ENCODE results near the gene XYLT1.
A peak's percentile ranks its signal among the peaks of the same experiment; 100 is the strongest.
"Not testable (repeated sequence)": the region's sequence is repeated elsewhere in the genome, so short reads cannot be mapped to it uniquely, and the experiment has no call there.

The XYLT1 gene, protein sequence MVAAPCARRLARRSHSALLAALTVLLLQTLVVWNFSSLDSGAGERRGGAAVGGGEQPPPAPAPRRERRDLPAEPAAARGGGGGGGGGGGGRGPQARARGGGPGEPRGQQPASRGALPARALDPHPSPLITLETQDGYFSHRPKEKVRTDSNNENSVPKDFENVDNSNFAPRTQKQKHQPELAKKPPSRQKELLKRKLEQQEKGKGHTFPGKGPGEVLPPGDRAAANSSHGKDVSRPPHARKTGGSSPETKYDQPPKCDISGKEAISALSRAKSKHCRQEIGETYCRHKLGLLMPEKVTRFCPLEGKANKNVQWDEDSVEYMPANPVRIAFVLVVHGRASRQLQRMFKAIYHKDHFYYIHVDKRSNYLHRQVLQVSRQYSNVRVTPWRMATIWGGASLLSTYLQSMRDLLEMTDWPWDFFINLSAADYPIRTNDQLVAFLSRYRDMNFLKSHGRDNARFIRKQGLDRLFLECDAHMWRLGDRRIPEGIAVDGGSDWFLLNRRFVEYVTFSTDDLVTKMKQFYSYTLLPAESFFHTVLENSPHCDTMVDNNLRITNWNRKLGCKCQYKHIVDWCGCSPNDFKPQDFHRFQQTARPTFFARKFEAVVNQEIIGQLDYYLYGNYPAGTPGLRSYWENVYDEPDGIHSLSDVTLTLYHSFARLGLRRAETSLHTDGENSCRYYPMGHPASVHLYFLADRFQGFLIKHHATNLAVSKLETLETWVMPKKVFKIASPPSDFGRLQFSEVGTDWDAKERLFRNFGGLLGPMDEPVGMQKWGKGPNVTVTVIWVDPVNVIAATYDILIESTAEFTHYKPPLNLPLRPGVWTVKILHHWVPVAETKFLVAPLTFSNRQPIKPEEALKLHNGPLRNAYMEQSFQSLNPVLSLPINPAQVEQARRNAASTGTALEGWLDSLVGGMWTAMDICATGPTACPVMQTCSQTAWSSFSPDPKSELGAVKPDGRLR

DNA sequence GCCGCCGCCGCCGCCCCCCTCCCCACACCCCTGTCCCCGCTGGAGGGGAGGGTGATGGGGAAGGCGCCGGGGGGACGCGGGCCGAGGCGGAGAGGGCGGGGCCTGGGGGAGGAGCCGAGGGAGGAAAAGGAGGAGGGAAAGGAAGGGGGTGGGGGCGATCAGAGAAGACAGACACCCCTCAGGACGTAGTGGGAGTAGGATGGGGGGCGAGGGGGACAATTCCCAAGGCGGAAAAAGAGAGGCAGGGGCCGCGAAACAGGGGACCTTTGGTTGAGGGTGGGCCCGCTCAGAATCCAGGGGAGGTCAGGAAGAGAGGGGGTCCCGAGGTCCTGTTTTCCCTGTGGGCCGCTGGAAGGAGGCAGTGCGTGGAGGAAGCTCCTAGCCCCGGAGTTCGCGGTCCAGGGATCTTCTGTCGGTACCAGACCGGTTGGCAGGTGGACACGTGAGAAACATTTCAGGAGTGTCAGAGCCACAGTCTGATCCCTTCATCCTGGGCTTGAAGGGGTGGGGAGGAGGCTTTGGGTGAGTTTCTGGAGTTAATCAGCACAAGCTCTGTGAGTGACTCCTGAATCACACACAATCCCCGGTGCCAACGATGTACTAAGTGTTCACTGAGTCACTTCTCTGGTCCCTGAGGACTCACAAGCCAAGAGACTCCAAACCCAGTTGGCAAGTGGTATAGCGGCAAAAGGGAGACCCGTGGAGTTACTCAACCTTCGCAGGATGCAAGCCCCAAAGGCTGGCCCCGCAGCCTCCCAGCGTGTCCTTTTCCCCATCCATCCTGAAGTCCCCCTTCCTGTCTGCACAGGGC, at the start of gene XYLT1:
XYLT1 (minus strand) TSS at position 53 of the 811 bp plus-strand sequence. CDS start 164 bp downstream, outside the sequence.
- peak; percentile 65 for DNase-seq (ENCODE audit: low read depth)

DNA sequence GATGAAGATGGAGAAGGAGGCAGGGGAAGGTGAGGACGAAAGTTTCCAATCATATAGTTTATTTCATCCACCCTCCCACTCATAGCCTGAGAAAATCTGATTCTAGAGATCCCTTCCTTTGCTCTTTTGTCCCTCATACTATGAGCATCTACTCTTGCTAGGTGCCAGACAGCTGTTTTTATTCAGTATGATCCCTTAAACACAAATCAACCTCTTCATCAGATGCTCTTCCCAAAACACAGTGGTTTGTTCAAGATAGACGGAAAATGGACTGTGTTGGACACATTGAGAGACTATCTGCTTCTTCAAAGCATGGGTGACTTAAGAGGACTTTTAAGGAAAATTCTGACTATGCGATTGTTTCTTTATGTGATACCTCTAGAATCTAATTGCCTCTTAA, 49.4 kb upstream of the XYLT1 start:
- no peak for DNase-seq (ENCODE audit: low read depth)

DNA sequence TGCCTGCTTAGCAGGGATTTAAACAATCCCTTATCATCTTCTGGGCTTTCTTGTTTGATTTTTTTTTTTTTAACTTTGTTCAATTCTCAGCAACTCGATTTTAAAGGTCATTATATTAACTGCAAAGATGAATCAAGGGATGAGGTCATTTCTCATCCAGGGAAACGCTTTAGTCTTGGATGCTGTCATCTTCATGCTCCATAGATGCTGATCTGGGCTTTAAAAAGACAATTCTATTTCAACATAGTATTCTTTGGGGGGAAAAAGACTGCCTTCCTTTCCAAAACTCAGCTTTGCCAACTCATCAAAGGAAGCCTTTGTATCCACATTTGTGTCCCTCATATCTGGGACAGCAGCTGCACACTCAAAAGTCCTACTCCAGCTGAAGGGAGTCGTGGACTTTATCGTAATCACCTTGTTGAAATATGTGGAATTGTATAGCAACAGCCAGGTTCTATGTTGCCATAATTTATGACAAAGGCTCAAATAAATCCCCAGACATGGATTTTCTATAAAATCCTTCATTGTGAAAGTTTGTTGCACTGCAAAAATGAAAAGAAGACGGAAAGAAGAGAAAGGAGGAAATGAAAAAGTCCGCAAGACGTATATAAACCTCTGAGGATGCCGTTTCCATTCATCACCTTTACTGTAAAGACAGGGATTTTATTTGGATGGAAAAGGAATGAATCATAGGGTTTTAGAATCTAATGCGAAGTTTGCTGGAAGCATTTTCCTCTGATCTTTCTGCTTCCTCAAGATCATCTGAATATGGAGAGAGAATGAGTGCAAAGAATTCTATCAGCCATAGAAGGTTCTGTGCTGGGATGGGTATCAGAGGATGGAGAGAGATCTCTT, 48.6 kb upstream of the XYLT1 start:
- DNase-seq (ENCODE audit: low read depth) = peak; percentile 16

DNA sequence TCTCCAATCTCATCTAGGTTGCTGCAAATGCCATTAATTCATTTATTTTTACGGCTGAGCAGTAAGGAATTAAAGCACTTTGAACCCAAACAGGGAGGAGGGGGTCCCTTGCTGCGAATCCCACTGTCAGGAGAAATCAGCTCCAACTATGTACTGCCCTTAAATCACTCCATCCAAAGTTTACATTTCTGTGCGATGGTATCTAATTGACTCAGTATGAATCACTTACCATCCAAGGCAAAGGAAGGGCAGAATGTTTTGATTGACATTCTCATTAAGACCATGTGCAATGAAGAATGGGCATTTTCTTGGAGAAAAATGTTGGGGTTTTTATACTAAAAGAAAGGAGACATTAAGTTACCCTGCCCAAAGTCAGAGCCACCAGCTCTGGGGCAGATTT, 47.7 kb upstream of the XYLT1 start:
- peak; percentile 48 for DNase-seq (ENCODE audit: low read depth)

DNA sequence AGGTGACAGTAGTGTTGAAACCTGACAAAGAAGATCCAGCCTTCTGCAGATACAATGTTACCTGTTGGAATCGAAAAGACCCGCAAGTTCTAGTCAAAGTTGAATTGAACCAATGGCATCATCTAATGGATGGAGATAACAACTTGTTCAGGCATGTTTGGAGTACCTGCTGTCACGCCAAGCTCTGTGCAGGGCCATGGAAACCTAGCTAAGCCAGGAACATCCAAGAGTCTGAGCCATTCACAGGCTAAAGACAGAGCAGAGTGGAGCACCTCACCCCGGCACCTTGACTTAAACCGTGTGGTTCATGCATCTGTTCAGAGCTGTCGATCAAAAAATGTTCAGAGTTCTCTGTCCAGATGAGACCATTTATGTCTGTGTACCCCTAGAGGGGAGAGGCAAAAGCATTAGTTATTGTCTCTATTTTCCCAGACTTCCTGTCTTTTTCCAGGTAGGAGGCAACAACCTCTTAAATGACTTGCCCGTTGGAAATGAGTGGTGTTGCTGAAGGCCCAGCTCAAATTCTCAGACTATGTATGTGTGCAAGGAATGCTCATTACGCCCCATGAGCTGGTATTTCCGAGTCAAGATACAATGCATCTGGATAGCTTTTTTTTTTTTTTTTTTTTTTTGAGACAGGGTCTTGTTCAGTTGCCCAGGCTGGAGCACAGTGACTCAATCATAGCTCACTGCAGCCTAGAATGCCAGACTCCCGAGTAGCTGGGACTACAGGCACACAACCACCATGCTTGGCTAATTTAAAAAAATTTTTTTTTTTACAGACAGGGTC, 44.9 kb upstream of the XYLT1 start:
- peak; percentile 46 for DNase-seq (ENCODE audit: low read depth)

DNA sequence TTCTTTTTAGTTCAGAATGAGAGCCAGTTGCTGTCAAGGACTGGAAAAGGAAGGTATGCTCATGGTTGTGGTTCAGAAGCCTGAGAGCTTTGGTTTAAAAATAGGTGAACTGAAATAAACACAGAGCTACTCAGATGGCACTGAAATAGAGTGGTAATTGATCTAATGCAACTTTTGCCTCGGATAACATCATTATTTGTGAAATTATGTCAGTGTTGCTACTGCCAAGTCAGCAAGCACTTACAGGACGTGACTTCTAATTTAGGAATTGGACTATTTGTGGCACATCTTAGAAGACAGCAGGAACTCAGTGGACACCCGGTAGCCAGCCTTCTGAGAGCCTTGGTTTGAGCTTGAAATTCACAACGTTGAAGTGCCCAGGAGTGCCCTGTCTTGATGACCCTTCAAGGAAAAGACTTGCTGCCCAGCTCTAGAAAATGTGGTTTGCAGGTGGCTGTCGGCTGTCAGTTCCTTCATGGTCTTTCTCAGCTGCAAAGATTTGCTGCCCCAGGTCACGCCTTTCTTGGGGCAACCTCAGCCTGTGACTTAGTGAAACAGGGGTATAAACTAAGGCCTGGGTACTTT, 42.0 kb upstream of the XYLT1 start:
- DNase-seq (ENCODE audit: low read depth) = no peak

DNA sequence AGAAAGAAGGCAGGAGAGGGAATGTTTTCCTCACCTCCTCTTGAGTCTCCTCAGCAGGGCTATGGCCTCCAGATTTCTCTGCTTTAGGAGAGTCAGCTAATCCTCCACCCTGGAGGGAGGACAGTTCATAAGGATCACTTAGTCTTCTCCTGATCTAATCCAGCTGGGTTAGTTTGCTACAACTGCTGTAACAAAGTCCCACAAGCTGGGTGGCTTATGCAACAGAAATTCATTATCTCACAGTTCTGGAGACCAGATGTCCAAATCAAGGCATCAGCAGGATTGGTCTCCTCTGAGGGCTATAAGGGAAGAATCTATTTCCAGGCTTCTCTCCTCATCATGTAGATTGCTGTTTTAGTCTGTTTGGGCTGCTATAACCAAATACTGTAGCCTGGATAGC, 40.6 kb upstream of the XYLT1 start:
- DNase-seq (ENCODE audit: low read depth) = peak; percentile 44

DNA sequence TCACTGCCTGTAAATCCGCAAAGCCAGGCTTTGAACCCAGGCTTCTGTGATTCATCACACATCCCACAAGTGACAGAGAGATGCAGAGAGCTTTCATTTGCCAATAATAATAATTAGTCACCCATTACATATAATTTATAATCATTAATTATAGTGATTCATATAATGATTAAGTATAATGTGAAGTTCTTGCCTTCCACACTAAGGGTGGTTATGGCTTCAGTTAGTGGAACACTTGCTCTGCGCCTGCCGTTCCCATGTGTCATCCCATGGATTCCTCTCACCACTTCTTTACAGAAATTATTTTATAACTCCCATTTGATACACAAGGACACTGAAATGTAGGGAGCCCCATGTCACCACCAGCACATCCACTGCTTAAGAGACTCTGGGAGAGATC, 39.8 kb upstream of the XYLT1 start:
- no peak for DNase-seq (ENCODE audit: low read depth)

DNA sequence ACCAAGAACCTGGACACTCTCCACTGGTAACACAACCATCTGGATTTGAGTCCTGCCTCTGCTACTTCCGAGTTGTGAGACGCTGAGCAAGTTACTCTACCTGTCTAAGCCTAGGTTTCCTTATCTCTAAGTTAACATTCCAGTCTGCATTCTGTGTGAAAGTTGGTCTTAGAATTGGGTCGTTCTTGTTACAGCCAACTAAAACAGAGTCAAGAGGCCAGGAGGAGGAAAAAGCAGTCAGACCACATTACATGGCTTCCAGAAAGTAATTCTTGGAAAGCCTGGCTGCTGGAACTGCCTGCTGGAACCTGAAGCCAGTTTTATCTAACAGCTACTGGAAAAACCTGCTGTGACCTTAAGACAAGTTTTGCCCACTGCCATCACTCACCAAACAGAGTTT, 38.4 kb upstream of the XYLT1 start:
- no peak for DNase-seq (ENCODE audit: low read depth)

DNA sequence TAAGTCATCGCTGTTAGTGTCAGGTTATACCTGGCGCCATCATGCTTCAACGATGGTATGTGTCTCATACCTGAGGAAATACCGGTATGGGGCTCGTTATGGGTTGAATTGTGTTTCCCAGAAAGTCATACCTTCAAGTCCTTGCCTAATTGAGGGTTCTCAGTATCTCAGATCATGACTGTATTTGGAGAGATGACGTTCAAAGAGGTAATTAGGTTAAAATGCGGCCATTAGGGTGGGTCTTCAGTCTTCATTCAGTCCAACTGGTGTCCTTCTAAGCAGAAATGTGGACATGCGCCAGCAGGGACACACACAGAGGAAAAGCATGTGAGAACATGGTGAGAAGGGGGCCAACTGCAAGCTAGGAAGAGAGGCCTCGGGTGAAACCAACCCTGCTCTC, 37.5 kb upstream of the XYLT1 start:
- DNase-seq (ENCODE audit: low read depth) = no peak

DNA sequence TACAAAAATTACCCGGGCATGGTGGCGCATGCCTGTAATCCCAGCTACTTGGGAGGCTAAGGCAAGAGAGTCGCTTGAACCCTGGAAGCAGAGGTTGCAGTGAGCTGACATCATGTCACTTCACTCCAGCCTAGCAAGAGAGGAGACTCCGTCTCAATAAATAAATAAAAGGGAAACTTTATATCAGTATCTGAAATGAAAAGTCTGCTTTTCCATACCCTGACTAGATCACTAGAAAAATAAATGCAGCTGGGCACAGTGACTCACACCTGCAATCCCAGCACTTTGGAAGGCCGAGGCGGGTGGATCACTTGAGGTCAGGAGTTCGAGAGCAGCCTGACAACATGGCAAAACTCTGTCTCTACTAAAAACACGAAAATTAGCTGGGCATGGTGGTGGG, 36.8 kb upstream of the XYLT1 start:
- not testable (repeated sequence) for DNase-seq (ENCODE audit: low read depth)

DNA sequence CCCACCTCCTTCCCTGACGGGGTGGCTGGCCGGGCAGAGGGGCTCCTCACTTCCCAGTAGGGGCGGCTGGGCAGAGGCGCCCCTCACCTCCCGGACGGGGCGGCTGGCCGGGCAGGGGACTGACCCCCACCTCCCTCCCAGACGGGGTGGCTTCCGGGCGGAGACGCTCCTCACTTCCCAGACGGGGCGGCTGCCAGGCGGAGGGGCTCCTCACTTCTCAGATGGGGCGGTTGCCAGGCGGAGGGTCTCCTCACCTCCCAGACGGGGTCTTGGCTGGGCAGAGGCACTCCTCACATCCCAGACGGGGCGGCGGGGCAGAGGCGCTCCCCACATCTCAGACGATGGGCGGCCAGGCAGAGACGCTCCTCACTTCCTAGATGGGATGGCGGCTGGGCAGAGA, 35.1 kb upstream of the XYLT1 start:
- DNase-seq (ENCODE audit: low read depth) = not testable (repeated sequence)

DNA sequence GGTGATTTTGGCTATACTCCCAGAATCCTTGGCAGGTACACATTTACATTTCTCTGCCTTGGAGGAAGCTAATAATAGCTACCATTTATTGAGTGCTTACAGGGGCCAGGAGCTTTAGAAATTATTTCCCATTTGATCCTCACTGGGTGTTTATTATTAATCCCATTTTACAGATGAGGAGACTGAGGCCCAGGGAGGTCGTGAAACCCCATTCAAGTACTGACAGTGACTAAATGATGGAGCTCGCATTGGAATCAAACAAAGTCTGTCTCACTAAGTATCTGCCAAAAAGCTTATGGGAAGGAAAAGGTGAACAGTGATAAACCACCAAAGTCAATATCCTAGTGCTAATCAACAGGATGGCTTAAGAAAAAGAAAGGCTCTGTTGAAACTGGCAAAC, 33.3 kb upstream of the XYLT1 start:
- no peak for DNase-seq (ENCODE audit: low read depth)

DNA sequence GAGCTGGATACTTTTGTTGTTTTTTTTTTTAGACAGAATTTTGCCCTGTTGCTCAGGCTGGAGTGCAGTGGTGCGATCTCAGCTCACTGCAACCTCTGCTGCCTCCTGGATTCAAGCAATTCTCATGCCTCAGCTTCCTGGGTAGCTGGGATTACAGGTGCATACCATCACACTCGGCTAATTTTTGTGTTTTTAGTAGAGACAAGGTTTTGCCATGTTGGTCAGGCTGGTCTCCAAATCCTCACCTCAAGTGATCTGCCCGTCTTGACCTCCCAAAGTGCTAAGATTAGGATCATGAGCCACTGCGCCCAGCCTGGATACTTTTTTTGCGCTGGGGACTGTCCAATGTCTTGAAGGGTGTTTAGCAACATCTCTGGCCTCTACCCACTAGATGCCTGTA, 32.6 kb upstream of the XYLT1 start:
- DNase-seq (ENCODE audit: low read depth) = no peak

DNA sequence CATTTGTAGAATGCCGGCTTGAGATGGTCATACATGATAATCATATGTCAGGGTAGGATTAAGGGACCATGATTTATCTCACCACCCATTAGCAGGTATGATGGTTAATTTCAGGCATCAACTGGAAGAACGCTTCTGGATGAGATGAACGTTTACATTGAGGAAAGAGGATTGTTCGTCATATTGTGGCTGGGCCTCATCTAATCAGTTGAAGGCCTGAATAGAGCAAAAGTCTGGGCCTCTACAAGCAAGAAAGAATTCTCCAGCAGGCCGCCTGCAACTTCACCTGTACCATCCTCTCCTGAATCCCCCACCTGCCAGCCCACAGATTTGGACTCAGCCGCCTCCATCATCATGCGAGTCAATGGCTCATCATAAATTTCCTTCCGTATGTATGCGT, 30.6 kb upstream of the XYLT1 start:
- no peak for DNase-seq (ENCODE audit: low read depth)

DNA sequence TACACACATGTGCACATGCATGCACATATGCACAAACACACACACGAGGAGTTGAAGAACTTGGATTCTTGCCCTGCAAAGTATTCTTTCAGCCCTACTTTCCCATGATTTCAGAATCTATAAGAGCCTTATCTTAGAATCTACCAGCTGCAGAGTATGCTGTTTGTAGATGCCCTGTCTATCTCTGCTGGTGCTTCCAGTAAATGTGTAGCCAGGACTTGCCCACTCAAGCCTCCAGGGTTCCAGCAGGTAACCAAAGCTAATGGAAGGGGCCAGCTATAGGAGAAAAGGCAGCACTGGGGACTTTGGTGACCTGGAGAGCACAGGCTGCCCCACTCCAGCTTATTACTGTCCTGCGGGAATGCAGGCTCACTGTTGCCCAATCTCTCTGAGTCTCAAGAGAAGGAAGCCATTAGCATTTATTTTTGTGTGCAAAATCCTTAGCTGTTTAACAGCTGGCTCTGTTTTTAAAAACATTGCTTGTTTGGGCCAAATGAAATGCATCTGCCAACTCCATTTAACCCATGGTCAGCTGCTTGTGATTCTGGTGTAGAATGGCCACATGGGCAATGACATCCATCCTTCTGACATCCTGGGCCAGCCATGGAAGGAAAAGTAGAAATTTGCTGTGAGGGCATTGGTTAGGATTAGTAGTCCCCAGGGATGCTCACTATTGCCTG, 28.6 kb upstream of the XYLT1 start:
- no peak for DNase-seq (ENCODE audit: low read depth)

DNA sequence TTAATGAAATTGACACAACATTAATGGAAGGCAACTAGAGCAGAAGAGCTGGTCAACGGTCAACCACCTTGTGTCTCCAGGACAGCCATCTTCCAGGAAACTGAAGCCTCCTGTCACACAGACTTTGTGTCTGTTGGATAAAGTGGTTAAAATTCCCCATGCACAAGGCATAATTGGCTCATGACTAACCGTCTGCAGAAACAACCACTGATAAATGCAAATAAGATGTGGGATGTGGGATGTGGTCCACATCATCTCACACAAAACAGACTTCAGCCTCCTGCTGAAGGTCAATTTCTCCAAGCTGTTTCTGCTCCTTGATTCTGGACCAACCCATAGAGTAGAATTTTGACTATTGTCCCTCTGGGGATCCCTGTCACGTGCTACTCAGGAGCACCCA, 26.9 kb upstream of the XYLT1 start:
- DNase-seq (ENCODE audit: low read depth) = peak; percentile 31

DNA sequence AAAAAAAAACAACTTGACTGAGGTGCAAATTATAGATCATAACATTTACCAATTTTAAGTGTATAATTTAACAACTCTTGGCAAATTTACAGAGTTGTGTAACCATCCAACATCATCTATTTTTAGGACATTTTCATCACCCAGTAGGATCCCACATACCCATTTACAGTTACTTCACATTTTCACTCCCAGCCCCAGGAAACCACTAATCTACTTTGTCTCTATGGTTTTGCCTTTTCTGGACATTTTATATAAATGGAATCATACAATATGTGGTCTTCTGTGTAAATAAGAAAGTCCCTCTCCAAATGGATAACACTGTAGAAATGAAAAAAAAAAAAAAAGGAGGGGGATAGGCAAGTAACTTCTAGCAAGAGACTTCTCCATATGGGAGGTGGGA, 26.1 kb upstream of the XYLT1 start:
- DNase-seq (ENCODE audit: low read depth) = no peak

DNA sequence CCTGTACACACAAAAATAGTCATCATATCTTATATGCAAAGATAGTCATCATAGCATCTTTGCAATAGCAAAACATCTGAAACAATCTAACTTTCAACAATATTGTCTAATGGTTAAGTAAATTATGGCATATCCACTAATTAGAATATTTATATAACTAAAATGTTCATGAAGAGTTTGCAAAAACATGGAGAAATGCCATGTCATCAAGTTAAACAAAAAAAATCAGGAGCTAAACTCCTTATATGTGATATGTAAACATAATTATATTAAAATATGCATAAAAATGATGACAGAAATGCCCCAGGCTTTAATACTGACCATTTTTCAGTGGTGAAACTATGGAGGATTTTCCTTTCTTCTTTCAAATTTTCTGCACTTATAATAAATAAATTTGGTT, 22.3 kb upstream of the XYLT1 start:
- DNase-seq (ENCODE audit: low read depth) = no peak

Data from amniotic epithelial cell (primary cell).